Myocyte (in vitro differentiated cells): ENCODE data around the gene BCL2. TPM values are rescaled to one million over a fixed set of nuclear protein-coding genes. Genes with fewer than 3 reads are reported as not detected.

Source experiments
- DNase-seq: peaks from one replicate; pipeline ENCODE4 v3.0.0-alpha.2; 2012; ENCODE audit warnings: low read depth
- total RNA-seq: library from RNA; depleted of rRNA; stranded (reverse); fragments of >200 nt; gene quantifications from 2 replicates; pipeline ENCODE4 v1.2.3, GENCODE V29; 2014

The BCL2 gene
- total RNA-seq, 1 donor from 2014 or later: 4.2 TPM

DNA sequence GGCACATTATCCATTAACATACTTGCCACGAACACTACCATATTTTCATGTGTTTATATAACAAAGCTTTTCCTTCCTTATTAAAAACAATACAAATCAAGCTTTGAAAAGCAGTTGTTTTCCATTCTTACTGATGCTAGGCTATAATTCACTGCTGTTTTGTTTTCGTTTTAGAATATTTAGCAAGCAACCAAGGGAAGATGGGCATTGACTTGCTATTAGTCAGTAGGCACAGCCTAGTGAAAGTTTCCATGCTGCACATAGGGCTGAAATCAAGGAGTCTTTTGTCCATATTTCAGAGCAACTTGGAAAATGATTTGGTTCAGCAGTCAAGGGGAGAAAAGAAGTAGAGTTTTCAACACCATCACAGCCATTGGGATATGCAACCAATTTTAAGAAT, 31.3 kb downstream of the BCL2 start:
- no peak for DNase-seq

DNA sequence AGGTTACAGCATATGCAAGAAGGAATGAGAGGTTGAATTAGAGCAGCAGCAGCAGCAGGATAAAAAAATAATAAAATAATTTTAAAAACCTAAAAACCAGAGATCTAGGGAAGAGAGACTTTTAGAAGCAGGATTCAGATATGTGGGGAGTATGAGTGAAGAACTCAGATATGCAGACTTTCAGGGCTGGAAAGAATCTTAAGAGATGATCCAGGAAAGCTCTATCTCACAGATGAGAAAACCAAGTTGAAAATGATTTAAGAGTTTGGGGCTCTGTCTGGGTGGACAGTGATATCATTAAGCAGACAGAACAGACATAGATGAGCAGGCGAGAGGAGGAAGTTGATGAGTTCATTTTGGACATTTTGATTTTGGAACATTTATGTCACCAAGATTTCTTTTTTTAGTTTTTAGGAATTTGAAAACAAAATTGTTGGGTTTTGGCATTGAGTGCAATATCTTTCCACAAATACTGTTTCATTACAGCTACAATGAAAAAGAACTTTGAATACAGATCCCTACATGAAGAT, 31.8 kb downstream of the BCL2 start:
- no peak for DNase-seq

- DNase-seq: no peak
Observed at GRCh38 chr18:63286926-63287325, 32.6 kb downstream of the BCL2 start.

DNA sequence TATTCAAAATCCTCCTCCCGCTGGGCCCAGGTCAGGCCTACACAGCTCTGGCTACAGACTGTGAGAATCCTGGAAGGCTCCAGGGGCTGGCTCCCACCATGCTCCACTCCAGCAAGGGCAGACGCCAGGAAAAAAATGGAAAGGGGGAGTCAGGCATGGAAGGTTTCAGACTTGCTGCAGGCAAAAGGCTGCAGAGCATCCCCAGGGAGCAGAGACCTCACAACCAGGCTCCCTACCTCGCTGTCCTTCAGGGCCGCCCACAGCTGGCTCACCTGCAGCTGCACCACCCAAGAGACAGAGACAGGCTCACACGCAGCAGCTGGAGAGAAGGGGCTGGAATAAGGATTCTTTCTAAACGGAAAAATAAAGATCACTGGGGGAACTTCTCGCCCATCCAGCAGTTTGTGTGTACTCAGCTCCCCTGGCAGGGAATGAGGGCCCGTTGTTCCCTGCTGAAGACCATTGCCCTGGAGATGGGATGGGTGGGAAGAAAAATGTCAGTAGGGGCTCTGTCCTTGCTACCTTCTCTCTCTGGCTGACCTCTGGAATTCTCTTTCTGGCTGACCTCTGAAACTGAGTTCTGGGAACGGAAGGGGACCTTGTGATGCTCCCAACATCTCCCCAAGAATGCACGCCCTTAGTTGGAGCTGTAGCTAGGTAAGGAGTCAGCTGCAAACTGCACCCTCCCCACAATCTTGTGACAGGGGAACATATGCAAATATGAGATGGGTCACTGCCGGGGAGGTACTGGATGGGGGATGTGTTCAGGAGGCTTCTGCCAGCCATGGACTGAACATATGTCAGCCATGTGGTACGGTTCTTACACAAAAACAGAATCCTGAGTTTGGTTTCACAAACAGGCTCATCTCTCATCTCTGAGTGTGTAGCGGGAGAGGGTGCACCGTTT, 34.5 kb downstream of the BCL2 start:
- no peak for DNase-seq

- no peak for DNase-seq
Observed at GRCh38 chr18:63284173-63284799, 35.3 kb downstream of the BCL2 start.

DNA sequence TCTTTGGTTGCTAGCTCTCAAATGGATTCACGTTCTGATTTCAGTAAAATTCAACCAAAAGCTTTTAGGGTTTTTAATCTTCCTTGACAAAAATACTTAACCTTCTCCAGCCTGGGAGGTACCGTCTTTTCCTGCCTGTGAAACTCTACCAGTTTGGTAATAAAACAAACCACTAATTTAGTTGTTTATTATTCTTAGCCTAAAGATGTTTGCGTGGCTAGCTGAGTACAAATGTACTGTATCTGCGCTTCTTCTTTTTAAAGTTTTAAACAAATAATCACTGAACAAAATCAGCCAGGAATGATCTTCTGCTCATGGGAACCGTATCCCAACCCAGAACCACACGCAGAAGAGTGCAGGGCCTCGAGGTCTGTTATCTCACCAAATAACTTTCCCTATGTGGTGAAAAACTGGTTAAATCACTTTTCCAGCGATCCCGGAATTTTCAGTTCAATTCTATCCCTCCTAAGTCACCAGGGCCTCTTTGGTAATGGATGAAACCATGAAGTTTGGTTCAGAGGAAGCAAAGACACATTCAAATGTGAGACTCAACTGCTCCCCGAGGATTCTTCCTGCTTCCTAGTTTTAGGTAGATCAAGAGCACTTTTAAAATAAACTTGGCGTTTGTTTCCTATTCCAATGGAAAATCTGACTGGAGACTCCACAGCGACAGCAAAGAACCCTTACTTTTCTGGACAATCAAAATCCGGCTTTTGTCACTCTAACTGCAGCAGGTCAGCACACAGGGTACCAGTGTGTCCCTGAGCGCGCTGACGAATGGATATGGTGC, 36.1 kb downstream of the BCL2 start:
- DNase-seq: no peak

DNA sequence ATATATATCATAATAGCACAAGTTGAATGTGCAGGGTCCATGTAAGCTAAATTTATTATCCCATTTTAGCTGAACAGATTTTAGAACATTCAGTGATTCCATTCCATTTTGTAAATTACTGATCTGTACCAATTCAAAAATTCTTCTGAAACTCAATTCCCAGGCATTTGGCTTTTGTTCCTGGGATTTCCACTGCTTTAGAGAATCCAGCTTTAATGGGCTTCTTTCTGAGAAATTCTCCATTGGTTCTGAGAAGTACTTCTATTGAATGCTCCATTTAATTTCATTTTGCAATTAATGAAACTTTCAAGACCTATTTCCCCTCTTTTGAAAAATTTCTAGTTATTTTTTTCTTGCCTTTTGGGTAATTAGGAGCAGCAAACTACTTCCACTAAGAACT, 36.8 kb downstream of the BCL2 start:
- no peak for DNase-seq

DNA sequence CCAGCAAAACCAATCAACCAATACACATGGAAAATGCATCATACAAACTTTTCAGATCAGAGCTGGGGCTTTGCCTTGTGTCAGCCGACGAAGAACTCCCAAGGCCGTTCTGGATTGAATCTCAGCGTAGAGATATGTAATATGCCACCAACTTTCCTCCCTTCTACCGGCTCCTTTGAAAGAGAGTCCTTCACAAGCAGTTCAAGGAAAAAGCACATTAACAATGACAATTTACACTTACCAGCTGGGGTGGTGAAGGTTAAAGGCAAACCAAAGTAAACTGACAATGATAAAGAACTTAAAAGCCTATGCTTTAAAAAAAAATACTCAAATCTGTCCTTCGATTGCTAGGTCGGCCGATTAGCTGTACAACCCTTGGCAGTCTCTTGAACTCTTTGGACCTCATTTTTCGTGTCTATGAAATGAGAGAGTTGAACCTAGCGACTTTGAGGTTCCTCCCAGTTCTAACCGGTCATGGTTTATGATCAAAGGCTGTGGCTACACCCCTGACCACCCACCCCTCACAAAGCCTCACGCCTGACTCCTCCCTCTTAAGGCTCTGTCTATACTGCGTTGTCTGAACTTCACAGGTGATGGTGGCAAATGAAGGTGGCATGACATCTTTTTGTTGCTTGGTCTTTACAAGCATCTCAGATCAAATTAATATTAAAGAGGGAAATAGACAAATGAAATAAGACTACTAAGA, 46.2 kb downstream of the BCL2 start:
- no peak for DNase-seq

- DNase-seq: no peak
Observed at GRCh38 chr18:63272638-63273037, 46.9 kb downstream of the BCL2 start.

DNA sequence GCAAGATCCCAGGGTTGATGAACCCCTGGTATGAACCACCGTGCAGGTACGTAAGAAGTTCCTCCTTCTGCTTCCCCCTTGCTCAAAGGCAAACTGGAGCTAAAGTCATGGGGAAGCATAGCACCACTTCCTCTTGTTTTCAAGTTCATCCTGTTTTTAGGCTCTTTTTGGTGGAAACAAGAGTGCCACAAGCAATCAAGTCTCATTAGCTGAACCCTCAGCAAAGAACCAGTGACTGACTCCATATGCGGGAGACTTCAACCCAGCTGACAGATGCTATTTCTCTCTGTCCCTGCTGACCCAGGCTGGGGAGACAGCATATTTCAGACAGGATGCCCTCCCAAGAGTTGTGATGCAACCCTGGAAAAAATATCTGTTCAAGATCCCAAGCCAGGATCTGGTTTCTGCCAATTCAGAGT, 47.7 kb downstream of the BCL2 start:
- no peak for DNase-seq

DNA sequence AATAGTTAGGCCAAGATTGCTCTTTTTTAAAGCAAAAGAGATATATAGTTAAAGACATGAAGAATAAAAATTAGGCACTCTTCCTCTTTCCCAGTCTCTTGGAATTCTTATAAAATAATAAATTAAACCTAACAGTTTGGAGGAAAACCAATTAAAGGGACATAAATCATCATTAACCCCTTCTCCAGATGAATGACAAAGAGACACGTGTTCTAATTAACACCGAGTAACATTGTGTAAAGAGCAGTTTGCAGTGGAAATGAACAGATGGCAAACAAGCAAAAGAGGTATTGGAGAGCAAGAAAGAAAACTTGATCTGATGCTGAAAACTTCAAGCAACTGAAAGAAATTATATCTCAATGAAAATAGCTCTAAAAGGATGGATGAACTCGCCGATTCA, 48.4 kb downstream of the BCL2 start:
- DNase-seq: no peak

- DNase-seq: no peak
Observed at GRCh38 chr18:63267975-63268721, 51.4 kb downstream of the BCL2 start.

GRCh38 chr18:63266888-63267790, 52.4 kb downstream of the BCL2 start:
- no peak for DNase-seq

DNA sequence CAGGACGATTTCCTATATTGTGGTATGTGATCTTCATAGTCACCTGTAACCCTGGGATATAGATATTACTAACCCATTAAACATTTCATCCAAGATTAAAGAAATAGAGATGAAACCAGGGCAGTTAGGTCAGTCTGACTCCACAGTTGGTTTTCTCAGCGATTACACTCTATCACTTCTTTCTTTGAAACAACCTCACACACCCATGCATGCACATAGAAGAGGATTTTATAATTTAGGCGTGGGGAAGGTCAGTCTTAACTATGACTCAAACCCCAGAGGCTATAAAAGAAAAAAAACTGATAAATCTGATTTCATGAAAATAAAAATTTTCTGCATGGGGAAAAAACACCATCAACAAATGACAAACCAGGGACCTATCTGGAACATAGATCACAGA, 54.2 kb downstream of the BCL2 start:
- no peak for DNase-seq

GRCh38 chr18:63264871-63265270, 54.7 kb downstream of the BCL2 start:
- DNase-seq: peak; percentile 42

DNA sequence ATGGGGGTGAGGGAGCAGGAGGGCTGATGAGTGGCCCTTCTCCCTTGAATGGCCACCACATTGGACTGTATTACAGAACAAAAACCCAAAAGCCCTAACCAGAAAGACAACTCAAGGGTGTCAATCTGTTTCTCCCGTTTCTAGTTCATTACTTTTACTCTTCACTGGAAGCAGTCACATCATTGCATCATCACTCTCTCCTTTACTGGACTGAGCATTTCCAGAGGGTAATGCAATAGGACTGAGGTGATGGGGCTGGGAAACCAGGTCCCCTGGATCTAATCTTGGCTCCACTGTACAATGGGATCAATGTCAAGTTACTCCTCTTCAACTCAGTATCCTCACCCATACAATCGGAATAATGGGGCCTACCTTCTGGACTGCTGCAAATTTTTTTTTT, 56.1 kb downstream of the BCL2 start:
- DNase-seq: no peak

DNA sequence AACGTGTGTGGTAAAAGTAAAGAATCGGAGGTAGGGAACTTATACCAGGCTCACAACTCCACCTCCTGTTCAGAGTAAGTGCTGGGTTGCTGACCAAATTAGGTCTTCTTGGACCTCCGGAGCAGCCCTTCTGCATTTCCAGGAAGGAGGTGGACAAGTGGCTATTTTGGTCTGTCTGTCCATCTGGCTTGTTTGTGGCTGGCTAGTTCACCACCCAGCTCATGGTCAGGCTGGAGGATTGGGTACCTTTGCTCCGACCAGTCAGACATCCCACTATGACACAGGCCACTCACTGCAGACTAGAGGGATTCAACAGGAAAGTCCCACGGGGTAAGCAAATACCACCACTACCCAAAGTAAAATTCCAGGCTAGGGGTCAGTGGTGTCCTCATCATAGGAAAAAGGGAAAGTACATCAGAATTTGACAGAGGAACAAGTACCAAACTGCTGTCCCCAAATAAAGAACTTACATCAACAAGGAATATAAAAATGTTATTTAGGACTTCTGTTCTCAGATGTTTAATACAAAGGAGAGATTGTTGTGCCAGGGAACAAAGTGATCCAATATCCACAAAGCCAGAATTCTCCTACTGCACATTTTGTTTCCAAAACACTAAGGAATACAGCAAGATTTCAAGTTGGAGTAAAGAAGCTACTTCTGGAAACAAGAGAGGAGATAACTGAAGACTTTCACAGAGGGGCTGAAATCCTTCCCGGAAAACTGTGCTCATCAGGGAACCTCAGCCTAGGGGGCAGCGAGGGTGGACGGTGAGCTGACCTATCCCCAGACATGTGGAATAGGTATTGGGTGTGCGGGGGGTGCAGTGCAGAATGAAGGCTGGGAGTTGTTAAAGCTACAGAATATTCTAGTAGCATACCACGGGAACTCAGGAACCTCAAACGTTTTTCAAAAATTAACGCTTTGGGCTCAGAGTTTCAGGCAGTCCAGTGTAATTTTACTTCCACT, 56.9 kb downstream of the BCL2 start:
- peak; percentile 88 for DNase-seq

DNA sequence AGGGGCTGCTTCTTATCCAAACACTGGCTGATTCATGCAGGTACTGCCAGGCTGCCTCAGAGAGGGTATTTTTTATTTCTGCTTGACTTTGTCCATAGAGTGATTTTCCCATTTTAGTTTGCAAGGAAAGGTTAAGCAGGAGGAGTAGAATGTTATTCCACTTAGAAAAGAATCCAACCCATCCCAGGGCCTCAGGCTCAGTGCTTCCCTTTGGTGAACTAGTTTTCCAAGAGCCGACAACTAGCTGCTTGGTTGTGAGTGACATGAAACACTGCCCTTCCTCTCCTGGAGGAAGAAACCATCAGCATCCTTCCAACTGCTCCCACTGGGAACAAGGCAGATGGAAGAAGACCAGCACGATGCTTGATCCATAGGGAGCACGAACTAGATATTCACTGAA, 58.5 kb downstream of the BCL2 start:
- DNase-seq: no peak
